HCT116 (cell line): ENCODE data around the gene USPL1.

Source experiments
- CTCF ChIP-seq, 3 experiments: fragments of 200-600 bp in 1 of 3; sonication (generic) in 1 of 3; IDR thresholded peaks in 2 of 3; conservative IDR thresholded peaks in 1 of 3; 2 replicates each; pipeline ENCODE4 v1.5.1; 2012 to 2017; ENCODE audit warnings: low read depth in 2 of 3, low read length in 2 of 3, antibody characterized with exemption in 1 of 3, borderline replicate concordance in 1 of 3, control low read depth in 1 of 3, mild to moderate bottlenecking in 1 of 3, mixed read lengths in 1 of 3, mixed run types in 1 of 3, moderate library complexity in 1 of 3; ENCODE audit not compliant: insufficient read depth in 1 of 3
- EZH2 ChIP-seq: fragments of 200-600 bp; sonication (generic); IDR thresholded peaks from 2 replicates; pipeline ENCODE4 v1.6.1; 2017; ENCODE audit warnings: antibody characterized with exemption, mixed run types
- JUND ChIP-seq: IDR thresholded peaks from 2 replicates; pipeline ENCODE4 v1.6.1; 2012

GRCh38 chr13:30676672-30677071, 59.0 kb downstream of the USPL1 start:
- peak; percentile 10 to 48 (median 47); a peak in 4 of 6 replicates for TF ChIP-seq CTCF (IDR thresholded peaks at IDR 0.05 in 2 of 3, conservative IDR thresholded peaks at IDR 0.05 in 1 of 3; ENCODE audit: borderline replicate concordance in 1 of 3, insufficient read depth in 1 of 3, low read depth in 2 of 3, low read length in 2 of 3)
- TF ChIP-seq JUND, result no peak
- TF ChIP-seq EZH2, result no peak
